ENCODE results near the gene BAHD1. TPM values are rescaled to one million over a fixed set of nuclear protein-coding genes. Genes with fewer than 3 reads are reported as not detected.

BAHD1 gene
- total RNA-seq, 1 donor from 2014 or later: 17.1 TPM

- intact Hi-C loops (cut with micrococcal nuclease): no loop called here
- no peak for TF ChIP-seq CTCF (IDR thresholded peaks at IDR 0.05; ENCODE audit: borderline replicate concordance)
- no peak for DNase-seq
- Histone ChIP-seq H3K36me3 (peaks cover 91% of the 10 kb centered on the region), H3K27me3 (ENCODE audit: low read depth) (no peaks in the 10 kb centered on the region), H3K27ac (replicated peaks) (no peak overlapping the region), H3K9me3 (replicated peaks) (no peaks in the 10 kb centered on the region), H3K4me3 (no peak overlapping the region), H3K4me1 (peaks cover 5% of the 10 kb centered on the region)
These were observed 27.7 kb upstream of the BAHD1 start for GRCh38 chr15:40413036-40413435.

- Histone ChIP-seq H3K9me3 (replicated peaks) (no peaks in the 10 kb centered on the region), H3K27ac (replicated peaks) (no peak overlapping the region), H3K36me3 (peaks cover 83% of the 10 kb centered on the region), H3K4me1 (peaks cover 5% of the 10 kb centered on the region), H3K27me3 (ENCODE audit: low read depth) (no peaks in the 10 kb centered on the region), H3K4me3 (no peak overlapping the region)
- DNase-seq: no peak
- intact Hi-C loops (cut with micrococcal nuclease): no loop called here
- no peak for TF ChIP-seq CTCF (IDR thresholded peaks at IDR 0.05; ENCODE audit: borderline replicate concordance)
These were observed 25.9 kb upstream of the BAHD1 start for GRCh38 chr15:40414816-40415215.

- TF ChIP-seq CTCF (IDR thresholded peaks at IDR 0.05; ENCODE audit: borderline replicate concordance): no peak
- DNase-seq: no peak
- Histone ChIP-seq H3K27me3 (ENCODE audit: low read depth) (no peaks in the 10 kb centered on the region), H3K4me1 (peaks cover 9% of the 10 kb centered on the region), H3K4me3 (no peak overlapping the region), H3K36me3 (peaks cover 80% of the 10 kb centered on the region), H3K9me3 (replicated peaks) (no peaks in the 10 kb centered on the region), H3K27ac (replicated peaks) (no peak overlapping the region)
- intact Hi-C loops (cut with micrococcal nuclease): no loop called here
These were observed 25.5 kb upstream of the BAHD1 start for GRCh38 chr15:40415226-40415625.

- no peaks in the 10 kb centered on the region for H3K9me3 ChIP-seq (replicated peaks)
- no peak overlapping the region for H3K27ac ChIP-seq (replicated peaks)
- peaks cover 17% of the 10 kb centered on the region for H3K4me1 ChIP-seq
- DNase-seq: no peak
- TF ChIP-seq CTCF (IDR thresholded peaks at IDR 0.05; ENCODE audit: borderline replicate concordance): no peak
- H3K4me3 ChIP-seq: no peak overlapping the region
- intact Hi-C loops (cut with micrococcal nuclease): no loop called here
- H3K27me3 ChIP-seq (ENCODE audit: low read depth): no peaks in the 10 kb centered on the region
- peaks cover 72% of the 10 kb centered on the region for H3K36me3 ChIP-seq
These were observed 24.7 kb upstream of the BAHD1 start for GRCh38 chr15:40416056-40416455.

DNA sequence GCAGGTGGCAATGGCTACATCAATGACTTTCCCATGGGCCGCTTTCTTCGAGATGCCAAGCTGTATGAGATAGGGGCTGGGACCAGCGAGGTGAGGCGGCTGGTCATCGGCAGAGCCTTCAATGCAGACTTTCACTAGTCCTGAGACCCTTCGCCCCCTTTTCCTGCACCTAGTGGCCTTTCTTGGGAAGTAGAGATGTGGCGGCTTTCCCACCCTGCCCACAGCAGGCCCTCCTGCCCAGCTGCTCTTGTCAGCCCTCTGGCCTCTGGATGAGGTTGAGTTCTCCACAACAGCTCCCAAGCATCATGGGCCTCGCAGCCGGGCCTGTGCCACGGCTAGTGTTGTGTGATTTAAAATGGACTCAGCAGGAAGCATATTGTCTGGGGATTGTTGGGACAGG is 22.6 kb upstream of the BAHD1 start:
- intact Hi-C loops (cut with micrococcal nuclease): no loop called here
- no peaks in the 10 kb centered on the region for H3K9me3 ChIP-seq (replicated peaks)
- no peak for DNase-seq
- no peak overlapping the region for H3K4me3 ChIP-seq
- TF ChIP-seq CTCF (IDR thresholded peaks at IDR 0.05; ENCODE audit: borderline replicate concordance): no peak
- H3K36me3 ChIP-seq: peaks cover 51% of the 10 kb centered on the region
- no peaks in the 10 kb centered on the region for H3K27me3 ChIP-seq (ENCODE audit: low read depth)
- peaks cover 23% of the 10 kb centered on the region for H3K4me1 ChIP-seq
- no peak overlapping the region for H3K27ac ChIP-seq (replicated peaks)
